MM.1S (cell line): Measurements from ENCODE around the gene SMIM17.

Experiments used
- DNase-seq: peaks from one replicate; pipeline ENCODE4 v3.0.0-alpha.2; 2015
- H2AFZ ChIP-seq: fragments of 300-600 bp; sonication (generic); 2 replicates; pipeline ENCODE4 v1.6.0; 2016; ENCODE audit warnings: antibody characterized with exemption, low read length
- H3F3A ChIP-seq: fragments of 300-600 bp; sonication (generic); 2 replicates; pipeline ENCODE4 v1.6.1; 2016; ENCODE audit warnings: mild to moderate bottlenecking, antibody characterized with exemption, low read length, moderate library complexity, mixed read lengths; ENCODE audit not compliant: insufficient read depth
- H3K27ac ChIP-seq: fragments of 300-600 bp; sonication (generic); 2 replicates; pipeline ENCODE4 v1.5.1; 2016; ENCODE audit warnings: mild to moderate bottlenecking, low read length
- H3K27me3 ChIP-seq: fragments of 300-600 bp; sonication (generic); replicated peaks from 2 replicates; pipeline ENCODE4 v1.6.0; 2016; ENCODE audit warnings: low read length; ENCODE audit not compliant: insufficient read depth
- H3K36me3 ChIP-seq: fragments of 300-600 bp; sonication (generic); replicated peaks from 2 replicates; pipeline ENCODE4 v1.6.1; 2016; ENCODE audit warnings: mild to moderate bottlenecking, low read length, mixed read lengths; ENCODE audit not compliant: insufficient read depth
- H3K4me1 ChIP-seq: fragments of 300-600 bp; sonication (generic); 2 replicates; pipeline ENCODE4 v1.6.1; 2016; ENCODE audit warnings: low read length, mixed read lengths
- H3K4me2 ChIP-seq: fragments of 300-600 bp; sonication (generic); 2 replicates; pipeline ENCODE4 v1.6.0; 2016; ENCODE audit warnings: low read depth, low read length
- H3K4me3 ChIP-seq: fragments of 300-600 bp; sonication (generic); 2 replicates; pipeline ENCODE4 v1.5.1; 2016; ENCODE audit warnings: low read length, mixed read lengths
- H3K79me2 ChIP-seq: fragments of 300-600 bp; sonication (generic); 2 replicates; pipeline ENCODE4 v1.6.1; 2016; ENCODE audit warnings: mixed run types, low read length, mixed read lengths
- H3K9ac ChIP-seq: fragments of 300-600 bp; sonication (generic); 2 replicates; pipeline ENCODE4 v1.6.1; 2016; ENCODE audit warnings: low read length, mixed read lengths
- H3K9me2 ChIP-seq: fragments of 300-600 bp; sonication (generic); replicated peaks from 2 replicates; pipeline ENCODE4 v1.6.1; 2016; ENCODE audit warnings: mild to moderate bottlenecking, low read length, mixed read lengths; ENCODE audit not compliant: insufficient read depth
- H3K9me3 ChIP-seq: fragments of 300-600 bp; sonication (generic); replicated peaks from 2 replicates; pipeline ENCODE4 v1.6.1; 2016; ENCODE audit warnings: mild to moderate bottlenecking, low read length, mixed read lengths; ENCODE audit not compliant: insufficient read depth
- H4K20me1 ChIP-seq: fragments of 300-600 bp; sonication (generic); 2 replicates; pipeline ENCODE4 v1.6.1; 2016; ENCODE audit warnings: mild to moderate bottlenecking, low read length, moderate library complexity, mixed read lengths; ENCODE audit not compliant: insufficient read depth
- EZH2 ChIP-seq: fragments of 300-600 bp; sonication (generic); optimal IDR thresholded peaks from 2 replicates; pipeline ENCODE3; 2017; ENCODE audit warnings: low read depth, mild to moderate bottlenecking, antibody characterized with exemption, low read length, mixed read lengths
- EZH2phosphoT487 ChIP-seq: fragments of 300-600 bp; sonication (generic); IDR thresholded peaks from 2 replicates; pipeline ENCODE4 v1.6.1; 2018; ENCODE audit warnings: antibody characterized with exemption, low read length
- TF ChIP-seq, protein P1 (sequence below): fragments of 300-600 bp; sonication (generic); IDR thresholded peaks from 2 replicates; pipeline ENCODE4 v1.5.1; 2016; ENCODE audit warnings: antibody characterized with exemption, low read length, mixed read lengths

Gene SMIM17

DNA sequence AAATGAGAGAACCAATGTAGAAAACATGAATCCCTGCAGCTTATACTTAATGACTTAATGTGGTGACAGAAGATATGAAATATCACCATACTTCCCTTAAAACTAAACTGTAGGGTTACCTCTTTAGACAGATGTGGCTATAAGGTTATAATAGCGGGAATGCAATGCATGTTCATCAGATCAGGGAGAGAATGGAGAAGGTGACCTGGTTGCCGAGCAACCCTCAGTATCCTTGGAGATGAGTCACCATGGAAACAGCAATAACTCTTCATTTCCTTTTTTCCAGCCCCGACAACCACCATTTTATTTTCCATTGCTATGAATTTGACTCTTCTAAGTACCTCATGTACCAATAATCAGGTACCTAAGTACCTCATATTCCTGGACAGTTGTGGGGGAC, 56.6 kb downstream of the SMIM17 start:
- DNase-seq, result no peak
- Histone ChIP-seq H3K27me3 (no peaks in the 10 kb centered on the region), H3K4me3 (no peak overlapping the region), H3K36me3 (no peaks in the 10 kb centered on the region), H3K9me3 (no peaks in the 10 kb centered on the region), H3F3A (no peaks in the 10 kb centered on the region), H2AFZ (no peak overlapping the region), H4K20me1 (no peaks in the 10 kb centered on the region), H3K27ac (no peak overlapping the region), H3K9me2 (no peaks in the 10 kb centered on the region), H3K4me2 (no peak overlapping the region), H3K79me2 (no peaks in the 10 kb centered on the region), H3K4me1 (no peaks in the 10 kb centered on the region), H3K9ac (no peak overlapping the region)
- no peak for TF ChIP-seq EZH2phosphoT487
- TF ChIP-seq, protein P1, sequence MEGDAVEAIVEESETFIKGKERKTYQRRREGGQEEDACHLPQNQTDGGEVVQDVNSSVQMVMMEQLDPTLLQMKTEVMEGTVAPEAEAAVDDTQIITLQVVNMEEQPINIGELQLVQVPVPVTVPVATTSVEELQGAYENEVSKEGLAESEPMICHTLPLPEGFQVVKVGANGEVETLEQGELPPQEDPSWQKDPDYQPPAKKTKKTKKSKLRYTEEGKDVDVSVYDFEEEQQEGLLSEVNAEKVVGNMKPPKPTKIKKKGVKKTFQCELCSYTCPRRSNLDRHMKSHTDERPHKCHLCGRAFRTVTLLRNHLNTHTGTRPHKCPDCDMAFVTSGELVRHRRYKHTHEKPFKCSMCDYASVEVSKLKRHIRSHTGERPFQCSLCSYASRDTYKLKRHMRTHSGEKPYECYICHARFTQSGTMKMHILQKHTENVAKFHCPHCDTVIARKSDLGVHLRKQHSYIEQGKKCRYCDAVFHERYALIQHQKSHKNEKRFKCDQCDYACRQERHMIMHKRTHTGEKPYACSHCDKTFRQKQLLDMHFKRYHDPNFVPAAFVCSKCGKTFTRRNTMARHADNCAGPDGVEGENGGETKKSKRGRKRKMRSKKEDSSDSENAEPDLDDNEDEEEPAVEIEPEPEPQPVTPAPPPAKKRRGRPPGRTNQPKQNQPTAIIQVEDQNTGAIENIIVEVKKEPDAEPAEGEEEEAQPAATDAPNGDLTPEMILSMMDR, result no peak
- TF ChIP-seq EZH2, result no peak

DNA sequence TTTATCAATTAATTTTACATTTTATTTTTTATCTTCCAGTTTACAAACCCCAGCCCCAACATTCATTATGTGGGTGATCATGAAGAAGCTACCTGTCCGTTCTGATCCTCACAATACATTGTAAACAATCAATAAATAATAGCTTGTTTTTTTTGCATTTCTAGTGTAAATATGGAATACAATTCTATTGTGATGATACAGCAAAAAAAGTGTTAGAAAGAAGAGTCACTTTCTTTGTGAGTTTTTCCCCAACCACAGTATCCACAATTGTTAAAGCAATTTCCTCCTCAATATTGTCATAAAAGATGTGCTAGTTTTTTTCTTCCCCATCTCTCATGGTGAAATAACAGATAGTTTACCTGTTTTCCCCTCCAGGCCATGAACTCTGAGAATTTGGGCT, 58.9 kb downstream of the SMIM17 start:
- H3K4me3 ChIP-seq, result no peak overlapping the region
- no peaks in the 10 kb centered on the region for H3K27me3 ChIP-seq
- no peak for DNase-seq
- no peaks in the 10 kb centered on the region for H4K20me1 ChIP-seq
- no peaks in the 10 kb centered on the region for H3K9me2 ChIP-seq
- H3K9me3 ChIP-seq, result no peaks in the 10 kb centered on the region
- H3F3A ChIP-seq, result no peaks in the 10 kb centered on the region
- no peak overlapping the region for H3K4me2 ChIP-seq
- H3K27ac ChIP-seq, result no peak overlapping the region
- no peaks in the 10 kb centered on the region for H3K36me3 ChIP-seq
- TF ChIP-seq, protein P1, result no peak
- TF ChIP-seq EZH2, result no peak
- no peak for TF ChIP-seq EZH2phosphoT487
- no peaks in the 10 kb centered on the region for H3K4me1 ChIP-seq
- no peaks in the 10 kb centered on the region for H3K79me2 ChIP-seq
- H2AFZ ChIP-seq, result no peak overlapping the region
- no peak overlapping the region for H3K9ac ChIP-seq

DNA sequence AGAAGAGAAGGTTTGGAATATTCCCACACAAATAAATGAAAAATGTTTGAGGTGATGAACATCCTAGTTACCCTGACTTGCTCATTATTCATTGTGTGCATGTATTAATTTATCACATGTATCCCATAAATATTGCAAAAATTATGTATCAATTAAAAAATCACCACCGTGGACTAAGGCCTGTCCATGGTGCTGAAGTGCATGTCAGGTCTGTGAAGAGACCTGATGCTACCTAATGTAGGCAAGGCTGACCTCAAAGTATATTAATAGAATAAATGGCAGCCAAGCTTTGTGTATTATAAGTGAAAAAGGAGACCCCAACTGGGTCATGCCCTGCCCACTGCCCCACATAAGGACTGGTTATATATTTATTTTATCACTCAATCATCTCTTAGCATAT, 63.0 kb downstream of the SMIM17 start:
- no peak for DNase-seq
- Histone ChIP-seq H3K9ac (no peak overlapping the region), H2AFZ (no peak overlapping the region), H3F3A (no peaks in the 10 kb centered on the region), H3K9me2 (no peaks in the 10 kb centered on the region), H3K27me3 (no peaks in the 10 kb centered on the region), H3K79me2 (no peaks in the 10 kb centered on the region), H3K4me2 (no peak overlapping the region), H3K36me3 (no peaks in the 10 kb centered on the region), H3K27ac (no peak overlapping the region), H3K9me3 (no peaks in the 10 kb centered on the region), H4K20me1 (no peaks in the 10 kb centered on the region), H3K4me3 (no peak overlapping the region), H3K4me1 (no peaks in the 10 kb centered on the region)
- TF ChIP-seq EZH2 (no peak), EZH2phosphoT487 (no peak)
- TF ChIP-seq, protein P1, result no peak
